IMR-90 (cell line): ENCODE data around the gene KRTAP10-1. TPM values are rescaled to one million over a fixed set of nuclear protein-coding genes. Genes with fewer than 3 reads are reported as not detected.

Experiments
- ATAC-seq: fragments of 200-7000 bp; cut with Tn5 transposase; 2 replicates; pipeline ENCODE4 v1.9.1; 2020; ENCODE audit warnings: low read depth, mild to moderate bottlenecking, moderate library complexity
- BruUV-seq: library from RNA; stranded (reverse); fragments of 400-500 nt; replicated peaks from 2 replicates; lab custom pipeline; 2021; lab: Mats Ljungman, UMichigan
- CTCF ChIA-PET: fragments of 300-600 bp; formaldehyde crosslinking; extraction: SDS; loops from one replicate; lab custom pipeline; 2021; ENCODE audit warnings: antibody characterized with exemption; lab: Yijun Ruan, JAX
- POLR2A ChIA-PET: fragments of 300-600 bp; sonication (Branson Sonifier 250); formaldehyde crosslinking; loops from one replicate; lab custom pipeline; 2022; ENCODE audit warnings: antibody characterized with exemption; ENCODE audit not compliant: unreplicated experiment; lab: Charles Lee
- DNase-seq: peaks from one replicate; pipeline ENCODE4 v3.0.0; 2013
- H2AFZ ChIP-seq: replicated peaks from 2 replicates; pipeline ENCODE3; 2013; ENCODE audit warnings: low read length, mild to moderate bottlenecking; ENCODE audit not compliant: poor library complexity
- H2AK5ac ChIP-seq: 2 replicates; pipeline ENCODE4 v1.6.1; 2013; ENCODE audit warnings: low read depth, low read length, inconsistent platforms
- H2AK9ac ChIP-seq: replicated peaks from 2 replicates; pipeline ENCODE3; 2013; ENCODE audit warnings: mild to moderate bottlenecking, low read depth, low read length, moderate library complexity; ENCODE audit not compliant: poor library complexity
- H2BK120ac ChIP-seq: 2 replicates; pipeline ENCODE4 v1.6.1; 2013; ENCODE audit warnings: low read depth, low read length, inconsistent platforms
- H2BK15ac ChIP-seq: 3 replicates; pipeline ENCODE4 v1.6.1; 2013; ENCODE audit warnings: low read depth, low read length, inconsistent platforms
- H2BK20ac ChIP-seq: 2 replicates; pipeline ENCODE4 v1.6.1; 2013; ENCODE audit warnings: low read depth, mild to moderate bottlenecking, inconsistent platforms, low read length, moderate library complexity
- H2BK5ac ChIP-seq: 2 replicates; pipeline ENCODE4 v1.6.1; 2013; ENCODE audit warnings: mild to moderate bottlenecking, low read depth, low read length, inconsistent platforms; ENCODE audit not compliant: poor library complexity, severe bottlenecking
- H3K14ac ChIP-seq: replicated peaks from 2 replicates; pipeline ENCODE4 v1.6.1; 2013; ENCODE audit warnings: low read depth, low read length, inconsistent platforms
- H3K18ac ChIP-seq: 2 replicates; pipeline ENCODE4 v1.6.1; 2013; ENCODE audit warnings: low read depth, low read length, control low read depth
- H3K23ac ChIP-seq: 2 replicates; pipeline ENCODE4 v1.6.1; 2013; ENCODE audit warnings: low read depth, low read length, inconsistent platforms
- H3K27ac ChIP-seq: 2 replicates; pipeline ENCODE4 v1.5.1; 2013; ENCODE audit warnings: mild to moderate bottlenecking, control low read depth, low read length; ENCODE audit not compliant: insufficient read depth
- H3K27me3 ChIP-seq: 2 replicates; pipeline ENCODE4 v1.6.1; 2013; ENCODE audit warnings: low read length; ENCODE audit not compliant: control insufficient read depth, insufficient read depth
- H3K36me3 ChIP-seq: 2 replicates; pipeline ENCODE4 v1.6.1; 2013; ENCODE audit warnings: low read length, mixed read lengths; ENCODE audit not compliant: control insufficient read depth, insufficient read depth
- H3K4ac ChIP-seq: 2 replicates; pipeline ENCODE4 v1.6.1; 2013; ENCODE audit warnings: low read depth, low read length, inconsistent platforms
- H3K4me1 ChIP-seq: 2 replicates; pipeline ENCODE4 v1.6.1; 2013; ENCODE audit warnings: low read length, mixed read lengths; ENCODE audit not compliant: control insufficient read depth, insufficient read depth
- H3K4me2 ChIP-seq: 2 replicates; pipeline ENCODE4 v1.6.1; 2013; ENCODE audit warnings: low read depth, mild to moderate bottlenecking, control low read depth, low read length, moderate library complexity
- H3K4me3 ChIP-seq: 2 replicates; pipeline ENCODE4 v1.5.1; 2013; ENCODE audit warnings: low read depth, mild to moderate bottlenecking, control low read depth, low read length, moderate library complexity; ENCODE audit not compliant: insufficient read depth
- H3K56ac ChIP-seq: 2 replicates; pipeline ENCODE4 v1.6.1; 2013; ENCODE audit warnings: low read length, inconsistent platforms; ENCODE audit not compliant: insufficient read depth; ENCODE audit errors: extremely low read depth
- H3K79me1 ChIP-seq, 2 experiments: 2 replicates each; pipeline ENCODE4 v1.6.1; 2013; ENCODE audit warnings: low read length in 2 of 2, inconsistent platforms in 1 of 2, low read depth in 1 of 2
- H3K9ac ChIP-seq: 2 replicates; pipeline ENCODE4 v1.6.1; 2013; ENCODE audit warnings: low read depth, low read length, control low read depth
- H3K9me1 ChIP-seq: 2 replicates; pipeline ENCODE4 v1.6.1; 2013; ENCODE audit warnings: low read length, inconsistent platforms; ENCODE audit not compliant: insufficient read depth
- H3K9me3 ChIP-seq: 2 replicates; pipeline ENCODE4 v1.6.1; 2013; ENCODE audit warnings: low read length; ENCODE audit not compliant: control insufficient read depth, insufficient read depth
- H4K20me1 ChIP-seq: 2 replicates; pipeline ENCODE4 v1.6.1; 2013; ENCODE audit warnings: low read length, inconsistent platforms; ENCODE audit not compliant: insufficient read depth
- H4K5ac ChIP-seq: 2 replicates; pipeline ENCODE4 v1.6.1; 2013; ENCODE audit warnings: mild to moderate bottlenecking, low read depth, low read length, control low read depth
- H4K8ac ChIP-seq, 2 experiments: 2 replicates each; pipeline ENCODE4 v1.6.1; 2013; ENCODE audit warnings: low read depth in 2 of 2, low read length in 2 of 2, control low read depth in 1 of 2, inconsistent platforms in 1 of 2
- H4K91ac ChIP-seq: 2 replicates; pipeline ENCODE4 v1.6.1; 2013; ENCODE audit warnings: low read depth, low read length, inconsistent platforms; ENCODE audit not compliant: insufficient read depth
- CEBPB ChIP-seq: IDR thresholded peaks from 2 replicates; pipeline ENCODE4 v1.6.1; 2012; ENCODE audit warnings: low read depth, low read length, improper control_type of control experiment
- FOS ChIP-seq: fragments of 150-350 bp; IDR thresholded peaks from 2 replicates; pipeline ENCODE4 v1.6.1; 2016; ENCODE audit warnings: low read depth, low read length
- MAZ ChIP-seq: IDR thresholded peaks from 2 replicates; pipeline ENCODE4 v1.6.1; 2012; ENCODE audit warnings: low read depth, mild to moderate bottlenecking, low read length, improper control_type of control experiment, moderate library complexity, borderline replicate concordance
- MXI1 ChIP-seq: IDR thresholded peaks from 2 replicates; pipeline ENCODE4 v1.6.1; 2012; ENCODE audit warnings: low read depth, mild to moderate bottlenecking, low read length, moderate library complexity, borderline replicate concordance
- NFE2L2 ChIP-seq: fragments of 150-350 bp; IDR thresholded peaks from 2 replicates; pipeline ENCODE4 v1.6.1; 2016; ENCODE audit warnings: low read depth, mild to moderate bottlenecking, low read length
- RAD21 ChIP-seq: IDR thresholded peaks from 2 replicates; pipeline ENCODE4 v1.6.1; 2012; ENCODE audit warnings: low read length, improper control_type of control experiment
- RCOR1 ChIP-seq: IDR thresholded peaks from 2 replicates; pipeline ENCODE4 v1.6.1; 2012; ENCODE audit warnings: mild to moderate bottlenecking, low read length, improper control_type of control experiment; ENCODE audit not compliant: insufficient replicate concordance
- USF2 ChIP-seq: fragments of 150-350 bp; IDR thresholded peaks from 2 replicates; pipeline ENCODE4 v1.6.1; 2017; ENCODE audit warnings: mild to moderate bottlenecking, antibody characterized with exemption, low read length, low read depth
- WGBS, 2 experiments: methylation state at CpG; one replicate each; pipeline versions ENCODE4 v1.1.5 to v1.1.7; 2013; ENCODE audit warnings: missing lambda C conversion rate in 2 of 2; ENCODE audit not compliant: insufficient read length in 1 of 2; ENCODE audit errors: extremely low coverage in 2 of 2; 5-methylcytosine and 5-hydroxymethylcytosine counted together
- dilution Hi-C: fragments of 300-500 bp; cut with HindIII; formaldehyde crosslinking; loops from one replicate; pipeline ENCODE4 v1.14.3; 2018; ENCODE audit warnings: low sequenced_read_pairs; ENCODE audit not compliant: unreplicated experiment
- in situ Hi-C: fragments of 300-500 bp; cut with MboI; formaldehyde crosslinking; loops from 3 replicates; pipeline ENCODE4 v1.14.3; 2019; ENCODE audit warnings: low sequenced_read_pairs, inconsistent platforms, mixed read lengths
- intact Hi-C: fragments of 100-400 bp; cut with micrococcal nuclease; formaldehyde crosslinking; loops from 2 replicates; pipeline ENCODE4 v1.10.0; 2022
- polyA plus RNA-seq, 3 experiments: library from polyadenylated mRNA; depleted of rRNA; stranded (reverse); fragments of >200 nt; gene quantifications; 2 replicates each; pipeline ENCODE4 v1.2.3, GENCODE V29; 2012; ENCODE audit warnings: low replicate concordance in 1 of 3
- total RNA-seq: library from RNA; depleted of rRNA; stranded (reverse); fragments of >200 nt; gene quantifications from 2 replicates; pipeline ENCODE4 v1.2.3, GENCODE V29; 2012

KRTAP10-1 gene
- total and polyA plus RNA-seq, 2 of the 4 experiments (the other 2 are of a cell fraction): not detected

GRCh38 chr21:44575307-44576024 lies 35.5 kb upstream of the KRTAP10-1 start:
- no peak overlapping the region for H2BK5ac ChIP-seq
- H3K36me3 ChIP-seq: no peaks in the 10 kb centered on the region
- peaks cover 11% of the 10 kb centered on the region for H3K9me3 ChIP-seq
- intact Hi-C loops: no loop called here
- no peak overlapping the region for H2AK9ac ChIP-seq
- no peak overlapping the region for H3K9ac ChIP-seq
- H3K9me1 ChIP-seq: no peaks in the 10 kb centered on the region
- H2AFZ ChIP-seq: no peak overlapping the region
- no peaks in the 10 kb centered on the region for H4K20me1 ChIP-seq
- no peaks in the 10 kb centered on the region for H3K79me1 ChIP-seq
- no peak overlapping the region for H3K14ac ChIP-seq
- no peak overlapping the region for H3K4ac ChIP-seq
- no peak overlapping the region for H4K91ac ChIP-seq
- TF ChIP-seq USF2: no peak
- TF ChIP-seq NFE2L2: no peak
- TF ChIP-seq MXI1: no peak
- no peak for TF ChIP-seq CEBPB
- TF ChIP-seq MAZ: no peak
- no peak for TF ChIP-seq RAD21
- no peak for TF ChIP-seq RCOR1
- no peak for TF ChIP-seq FOS
- no peak for ATAC-seq
- peaks cover 3% of the 10 kb centered on the region; the same call in 1 of the 2 replicates for H3K27me3 ChIP-seq
- H4K8ac ChIP-seq: no peak overlapping the region
- no peak overlapping the region for H3K18ac ChIP-seq
- no peak overlapping the region for H2BK15ac ChIP-seq
- H3K27ac ChIP-seq: no peak overlapping the region
- H2BK120ac ChIP-seq: no peak overlapping the region
- ChIA-PET POLR2A (no interaction called here), CTCF (no interaction called here)
- H3K4me1 ChIP-seq: no peaks in the 10 kb centered on the region
- no peak overlapping the region for H3K4me2 ChIP-seq
- WGBS, 2 experiments: 60% methylated on average over 7 of the region's 20 CpGs; no CpG with 5 or more reads in 1 of the 2 experiments
- in situ Hi-C loops: no loop called here
- no peak overlapping the region for H2AK5ac ChIP-seq
- dilution Hi-C loops: no loop called here
- H4K5ac ChIP-seq: no peak overlapping the region
- H2BK20ac ChIP-seq: no peak overlapping the region
- DNase-seq: no peak
- H3K4me3 ChIP-seq: no peak overlapping the region
- H3K56ac ChIP-seq: no peak overlapping the region
- no peak overlapping the region for H3K23ac ChIP-seq
- BruUV-seq: no TSS peak
